CD8-positive, alpha-beta memory T cell (primary cell): ENCODE data around the gene TNPO3. TPM values are rescaled to one million over a fixed set of nuclear protein-coding genes. Genes with fewer than 3 reads are reported as not detected.
"Not testable (repeated sequence)": the region's sequence is repeated elsewhere in the genome, so short reads cannot be mapped to it uniquely, and the experiment has no call there.

Experiments used
- CTCF ChIA-PET: fragments of 350-600 bp; sonication (Branson Sonifier 250); formaldehyde crosslinking; loops from one replicate; lab custom pipeline; 2021; ENCODE audit warnings: antibody characterized with exemption; lab: Charles Lee
- POLR2A ChIA-PET: fragments of 350-600 bp; sonication (Branson Sonifier 250); formaldehyde crosslinking; loops from one replicate; lab custom pipeline; 2021; ENCODE audit warnings: antibody characterized with exemption; lab: Charles Lee
- DNase-seq, 5 donors: peaks; one replicate each; pipeline versions ENCODE4 v3.0.0 to v3.0.0-alpha.2; 2020 to 2022; ENCODE audit warnings: mixed read lengths in 1 of 5
- H3K27ac ChIP-seq: one replicate; pipeline ENCODE4 v1.7.0; 2013; ENCODE audit warnings: low read depth, mild to moderate bottlenecking, low read length, moderate library complexity
- H3K27me3 ChIP-seq: 2 replicates; pipeline ENCODE4 v1.7.0; 2013; ENCODE audit warnings: low read length, mild to moderate bottlenecking; ENCODE audit not compliant: insufficient read depth, poor library complexity, severe bottlenecking
- H3K36me3 ChIP-seq: 2 replicates; pipeline ENCODE4 v1.7.0; 2013; ENCODE audit warnings: mild to moderate bottlenecking, low read length, moderate library complexity; ENCODE audit not compliant: insufficient read depth
- H3K4me1 ChIP-seq: 2 replicates; pipeline ENCODE4 v1.7.0; 2013; ENCODE audit warnings: mild to moderate bottlenecking, low read length, moderate library complexity; ENCODE audit not compliant: insufficient read depth
- H3K4me3 ChIP-seq: 2 replicates; pipeline ENCODE4 v1.7.0; 2013; ENCODE audit warnings: mild to moderate bottlenecking, low read length
- H3K9me3 ChIP-seq: 2 replicates; pipeline ENCODE4 v1.7.0; 2013; ENCODE audit warnings: mild to moderate bottlenecking, low read length
- H3K27ac Mint-ChIP-seq, 8 donors: one replicate each; pipeline ENCODE4 v1.8.0; 2020 to 2021; ENCODE audit warnings: mixed read lengths in 8 of 8, mild to moderate bottlenecking in 6 of 8, inconsistent platforms in 3 of 8, moderate library complexity in 3 of 8
- H3K27me3 Mint-ChIP-seq, 2 donors: one replicate each; pipeline ENCODE4 v1.8.0; 2020 to 2021; ENCODE audit warnings: mixed read lengths in 2 of 2, mild to moderate bottlenecking in 1 of 2, moderate library complexity in 1 of 2
- H3K36me3 Mint-ChIP-seq, 3 donors: one replicate each; pipeline ENCODE4 v1.8.0; 2020 to 2021; ENCODE audit warnings: mixed read lengths in 3 of 3, inconsistent platforms in 1 of 3, mild to moderate bottlenecking in 1 of 3
- H3K4me1 Mint-ChIP-seq, 3 donors: one replicate each; pipeline ENCODE4 v1.8.0; 2020 to 2021; ENCODE audit warnings: mixed read lengths in 3 of 3, inconsistent platforms in 1 of 3, mild to moderate bottlenecking in 1 of 3
- H3K4me3 Mint-ChIP-seq, 7 donors: one replicate each; pipeline ENCODE4 v1.8.0; 2020 to 2021; ENCODE audit warnings: mixed read lengths in 7 of 7, mild to moderate bottlenecking in 6 of 7, moderate library complexity in 4 of 7, inconsistent platforms in 2 of 7
- H3K9me3 Mint-ChIP-seq, 5 donors: one replicate each; pipeline ENCODE4 v1.8.0; 2020 to 2022; ENCODE audit warnings: mixed read lengths in 5 of 5, mild to moderate bottlenecking in 3 of 5, moderate library complexity in 2 of 5, inconsistent platforms in 1 of 5
- polyA plus RNA-seq: library from polyadenylated mRNA; unstranded; fragments of 300-500 nt; fragmentation: Illumina TruSeq; gene quantifications from one replicate; pipeline ENCODE4 v1.2.3, GENCODE V29; 2021
- total RNA-seq, 2 experiments: library from RNA; stranded (reverse); gene quantifications; one replicate each; pipeline ENCODE4 v1.2.3, GENCODE V29; 2021

The TNPO3 gene
- total and polyA plus RNA-seq, 3 experiments from 2014 or later = 43.1 to 82.1 (median 80.5) TPM

DNA sequence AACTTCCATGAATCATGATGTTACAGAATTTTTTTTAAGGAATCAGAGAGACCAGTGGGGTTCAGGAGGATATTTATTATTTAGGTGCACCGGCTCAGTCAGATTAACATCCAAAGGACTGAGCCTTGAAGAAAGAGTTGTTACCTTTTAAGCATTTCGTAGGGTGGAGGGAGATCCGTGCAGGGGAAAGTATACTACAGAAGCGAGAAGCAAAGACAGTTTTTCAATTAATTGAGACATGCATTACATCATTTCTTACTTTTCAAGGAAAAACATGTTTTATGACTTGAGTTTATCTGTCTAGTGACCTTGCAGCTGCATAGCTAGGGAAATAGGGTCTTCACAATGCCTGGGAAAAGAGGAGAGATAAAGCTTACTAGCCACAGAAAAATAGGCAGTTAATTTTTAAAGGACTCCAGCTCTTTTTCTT is 12.2 kb upstream of the TNPO3 start:
- CTCF ChIA-PET = interaction anchor here (1.9 kb wide), 1 partner anchor 25 kb away, joined by 6 read pairs; no protein-coding TSS in a partner anchor
- H3K4me3 Mint-ChIP-seq, POLR2A ChIA-PET, H3K4me3 ChIP-seq, H3K27me3 ChIP-seq, H3K36me3 ChIP-seq, H3K4me1 ChIP-seq, H3K4me1 Mint-ChIP-seq, H3K9me3 Mint-ChIP-seq, H3K36me3 Mint-ChIP-seq, H3K27ac Mint-ChIP-seq, DNase-seq, H3K9me3 ChIP-seq: not testable (repeated sequence)
- peak overlapping the region; percentile 75 for H3K27ac ChIP-seq
- peaks cover 19 to 35% of the 10 kb centered on the region in 2 donors for H3K27me3 Mint-ChIP-seq

DNA sequence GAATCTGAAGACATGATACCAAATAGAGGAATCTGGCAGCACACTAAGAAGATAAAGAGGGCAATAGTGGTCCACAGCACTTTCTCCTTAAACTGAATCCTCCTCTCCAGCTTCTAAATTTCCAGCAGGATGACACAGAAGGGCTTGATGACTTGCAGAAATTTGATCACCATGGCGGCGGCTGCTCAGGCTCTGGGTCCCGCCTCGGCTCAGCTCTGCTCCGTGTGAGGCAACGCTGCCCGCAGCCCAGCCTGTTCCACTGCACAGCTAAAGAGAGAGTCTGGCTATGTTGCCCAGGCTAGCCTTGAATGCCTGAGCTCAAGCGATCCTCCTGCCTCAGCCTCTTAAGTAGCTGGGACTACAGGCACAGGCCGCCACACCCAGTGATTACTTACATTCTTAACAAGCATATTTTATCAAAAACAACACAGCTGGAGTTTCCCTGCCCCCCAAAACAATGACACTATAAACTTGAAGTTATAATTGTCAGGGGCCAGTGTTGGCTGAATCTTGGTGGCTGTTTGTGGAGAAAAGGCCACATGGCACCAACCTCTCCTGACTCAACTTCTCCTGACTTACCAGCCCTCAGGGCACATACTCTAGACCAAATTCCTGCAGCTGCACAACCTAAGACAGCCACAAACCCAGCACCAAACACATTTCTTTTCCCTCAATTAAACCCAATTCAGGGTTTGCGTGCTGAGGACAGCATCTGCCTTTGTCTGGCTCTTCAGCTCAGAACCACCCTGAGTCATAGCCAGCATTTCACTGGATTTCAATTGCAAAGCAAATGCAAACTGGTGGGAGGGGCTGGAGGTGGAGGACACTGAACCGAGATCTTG is 11.6 kb upstream of the TNPO3 start:
- Mint-ChIP-seq H3K36me3 (no peaks in the 10 kb centered on the region), H3K27ac (no peak overlapping the region), H3K27me3 (peaks cover 19 to 35% of the 10 kb centered on the region in 2 donors), H3K4me3 (no peak overlapping the region), H3K4me1 (no peaks in the 10 kb centered on the region), H3K9me3 (peaks cover 3 to 8% (median 4%) of the 10 kb centered on the region in 5 donors)
- ChIA-PET CTCF (no interaction called here), POLR2A (interaction anchor here (0.5 kb wide), 1 partner anchor 546 kb away, joined by 3 read pairs; no protein-coding TSS in a partner anchor)
- H3K36me3 ChIP-seq = no peaks in the 10 kb centered on the region
- H3K9me3 ChIP-seq = no peaks in the 10 kb centered on the region
- H3K27me3 ChIP-seq = no peaks in the 10 kb centered on the region
- no peak overlapping the region for H3K4me3 ChIP-seq
- H3K4me1 ChIP-seq = no peaks in the 10 kb centered on the region
- DNase-seq = no peak
- peak overlapping the region; percentile 75 for H3K27ac ChIP-seq

DNA sequence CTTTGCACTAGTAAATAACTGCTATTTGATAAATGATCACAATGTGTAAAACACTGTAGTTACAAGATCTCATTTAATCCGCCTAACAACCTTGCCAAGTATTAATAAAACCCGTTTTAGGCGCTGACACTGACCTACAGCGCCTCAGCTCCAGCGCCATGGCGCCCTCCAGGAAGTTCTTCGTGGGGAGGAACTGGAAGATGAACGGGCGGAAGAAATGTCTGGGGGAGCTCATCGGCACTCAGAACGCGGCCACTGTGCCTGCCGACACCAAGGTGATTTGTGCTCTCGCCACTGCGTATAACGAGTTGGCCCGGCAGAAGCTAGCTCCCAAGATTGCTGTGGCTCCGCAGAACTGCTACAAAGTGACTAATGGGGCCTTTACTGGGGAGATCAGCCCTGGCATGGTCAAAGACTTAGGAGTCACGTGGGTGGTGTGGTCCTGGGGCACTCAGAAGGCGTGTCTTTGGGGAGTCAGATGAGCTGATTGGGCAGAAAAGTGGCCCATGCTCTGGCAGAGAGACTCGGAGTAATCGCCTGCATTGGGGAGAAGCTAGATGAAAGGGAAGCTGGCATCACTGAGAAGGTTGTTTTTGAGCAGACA is 1.1 kb upstream of the TNPO3 start:
- Histone ChIP-seq H3K36me3 (no peaks in the 10 kb centered on the region), H3K27ac (no peak overlapping the region), H3K9me3 (no peaks in the 10 kb centered on the region), H3K27me3 (no peaks in the 10 kb centered on the region), H3K4me3 (peak overlapping the region; percentile 90), H3K4me1 (peaks cover 26% of the 10 kb centered on the region)
- peaks cover 0 to 28% (median 0%) of the 10 kb centered on the region in 3 donors for H3K36me3 Mint-ChIP-seq
- no peaks in the 10 kb centered on the region for H3K9me3 Mint-ChIP-seq
- CTCF ChIA-PET = interaction anchor here (0.8 to 1.0 kb wide), 2 partner anchors 33 to 36 kb away, joined by 3 read pairs; no protein-coding TSS in a partner anchor
- POLR2A ChIA-PET = no interaction called here
- H3K27ac Mint-ChIP-seq = peak overlapping the region in 6 of 8 donors; percentile 84 to 99 (median 96)
- DNase-seq = no peak
- peaks cover 6 to 20% of the 10 kb centered on the region in 2 donors for H3K27me3 Mint-ChIP-seq
- H3K4me1 Mint-ChIP-seq = peaks cover 26 to 38% (median 38%) of the 10 kb centered on the region in 3 donors
- H3K4me3 Mint-ChIP-seq = peak overlapping the region; percentile 65 to 99 (median 96)

GRCh38 chr7:129055294-129055816 is 444 bp upstream of the TNPO3 start:
- no peaks in the 10 kb centered on the region for H3K9me3 Mint-ChIP-seq
- Histone ChIP-seq H3K36me3 (no peaks in the 10 kb centered on the region), H3K9me3 (no peaks in the 10 kb centered on the region), H3K4me3 (peak overlapping the region; percentile 90), H3K27me3 (no peaks in the 10 kb centered on the region), H3K4me1 (peaks cover 31% of the 10 kb centered on the region), H3K27ac (peak overlapping the region; percentile 97)
- H3K36me3 Mint-ChIP-seq = peaks cover 0 to 33% (median 0%) of the 10 kb centered on the region in 3 donors
- peak overlapping the region; percentile 90 to 100 (median 99) for H3K27ac Mint-ChIP-seq
- DNase-seq = no peak
- peaks cover 6 to 16% of the 10 kb centered on the region in 2 donors for H3K27me3 Mint-ChIP-seq
- peaks cover 32 to 44% (median 44%) of the 10 kb centered on the region in 3 donors for H3K4me1 Mint-ChIP-seq
- POLR2A ChIA-PET = interaction anchor here (0.9 kb wide), 1 partner anchor 9 kb away, joined by 6 read pairs; no protein-coding TSS in a partner anchor
- peak overlapping the region; percentile 91 to 99 (median 96) for H3K4me3 Mint-ChIP-seq
- CTCF ChIA-PET = interaction anchor here (0.8 to 1.9 kb wide), 4 partner anchors 34 to 172 kb away, joined by 3 to 7 read pairs (median 3); no protein-coding TSS in a partner anchor

- H3K9me3 Mint-ChIP-seq = no peaks in the 10 kb centered on the region
Observed at GRCh38 chr7:129053938-129054437, 923 bp downstream of the TNPO3 start.

GRCh38 chr7:129052441-129052840 is 2.5 kb downstream of the TNPO3 start:
- Histone ChIP-seq H3K27me3 (no peaks in the 10 kb centered on the region), H3K4me3 (no peak overlapping the region), H3K9me3 (no peaks in the 10 kb centered on the region), H3K4me1 (peaks cover 38% of the 10 kb centered on the region), H3K36me3 (no peaks in the 10 kb centered on the region), H3K27ac (no peak overlapping the region)
- Mint-ChIP-seq H3K4me1 (peaks cover 51 to 69% (median 69%) of the 10 kb centered on the region in 3 donors), H3K9me3 (no peaks in the 10 kb centered on the region), H3K27ac (peak overlapping the region in 3 of 8 donors; percentile 3 to 43 (median 6)), H3K27me3 (peaks cover 0 to 3% of the 10 kb centered on the region in 2 donors), H3K4me3 (peak overlapping the region; percentile 0 to 93 (median 25)), H3K36me3 (peaks cover 7 to 53% (median 8%) of the 10 kb centered on the region in 3 donors)
- DNase-seq = no peak
- ChIA-PET CTCF (interaction anchor here (1.5 kb wide), 1 partner anchor 39 kb away, joined by 5 read pairs; no protein-coding TSS in a partner anchor), POLR2A (no interaction called here)

More at GRCh38 chr7:129053938-129054437, 923 bp downstream of the TNPO3 start:
- peak overlapping the region; percentile 90 for H3K4me3 ChIP-seq
- DNase-seq = no peak
- CTCF ChIA-PET = interaction anchor here (1.9 kb wide), 1 partner anchor 38 kb away, joined by 7 read pairs; no protein-coding TSS in a partner anchor
- H3K9me3 ChIP-seq = no peaks in the 10 kb centered on the region
- H3K4me1 ChIP-seq = peaks cover 31% of the 10 kb centered on the region
- Mint-ChIP-seq H3K4me1 (peaks cover 40 to 55% (median 54%) of the 10 kb centered on the region in 3 donors), H3K27ac (peak overlapping the region; percentile 90 to 100 (median 99)), H3K27me3 (peaks cover 3 to 7% of the 10 kb centered on the region in 2 donors), H3K4me3 (peak overlapping the region; percentile 91 to 99 (median 96)), H3K36me3 (peaks cover 5 to 42% (median 8%) of the 10 kb centered on the region in 3 donors)
- no peaks in the 10 kb centered on the region for H3K27me3 ChIP-seq
- no peaks in the 10 kb centered on the region for H3K36me3 ChIP-seq
- POLR2A ChIA-PET = interaction anchor here (0.9 kb wide), 1 partner anchor 12 kb away, joined by 3 read pairs; no protein-coding TSS in a partner anchor
- peak overlapping the region; percentile 97 for H3K27ac ChIP-seq

GRCh38 chr7:129051459-129051858 is 3.5 kb downstream of the TNPO3 start:
- POLR2A ChIA-PET = interaction anchor here (0.6 kb wide), 1 partner anchor 644 kb away, joined by 6 read pairs; no protein-coding TSS in a partner anchor

More at GRCh38 chr7:129051459-129051858, 3.5 kb downstream of the TNPO3 start:
- H3K9me3 ChIP-seq, H3K9me3 Mint-ChIP-seq, H3K4me3 ChIP-seq, DNase-seq, H3K27me3 Mint-ChIP-seq, H3K27me3 ChIP-seq, H3K27ac Mint-ChIP-seq, H3K27ac ChIP-seq, H3K4me3 Mint-ChIP-seq, H3K36me3 ChIP-seq: not testable (repeated sequence)
- peaks cover 47% of the 10 kb centered on the region for H3K4me1 ChIP-seq
- CTCF ChIA-PET = interaction anchor here (1.5 kb wide), 2 partner anchors 40 kb away, joined by 3 to 5 read pairs; no protein-coding TSS in a partner anchor
- Mint-ChIP-seq H3K36me3 (peaks cover 7 to 62% (median 9%) of the 10 kb centered on the region in 3 donors), H3K4me1 (peaks cover 61 to 79% (median 75%) of the 10 kb centered on the region in 3 donors)
